Stimulated activated CD4-positive, alpha-beta T cell treated with anti-CD3 and anti-CD28 coated beads, Interleukin-1b, Interleukin-23, amount 100 ng/mL, for 1 hour (primary cell): ENCODE measurements around the gene TSPAN3.

Experiments
- DNase-seq, 2 donors: peaks; one replicate each; pipeline ENCODE4 v3.0.0-alpha.2; 2020; ENCODE audit warnings: low read depth in 2 of 2

Gene TSPAN3

GRCh38 chr15:77009646-77010311 lies 61.1 kb downstream of the TSPAN3 start:
- no peak for DNase-seq

- DNase-seq, result no peak
These were observed 61.7 kb downstream of the TSPAN3 start for GRCh38 chr15:77009176-77009575.

GRCh38 chr15:77004189-77004588 lies 66.7 kb downstream of the TSPAN3 start:
- DNase-seq, result no peak

GRCh38 chr15:77002954-77003912 lies 67.7 kb downstream of the TSPAN3 start:
- DNase-seq, result peak in 1 of 2 donors; percentile 36

GRCh38 chr15:77002436-77002835 lies 68.5 kb downstream of the TSPAN3 start:
- no peak for DNase-seq

GRCh38 chr15:77001966-77002365 lies 68.9 kb downstream of the TSPAN3 start:
- no peak for DNase-seq

- no peak for DNase-seq
These were observed 69.6 kb downstream of the TSPAN3 start for GRCh38 chr15:77001351-77001750.

DNA sequence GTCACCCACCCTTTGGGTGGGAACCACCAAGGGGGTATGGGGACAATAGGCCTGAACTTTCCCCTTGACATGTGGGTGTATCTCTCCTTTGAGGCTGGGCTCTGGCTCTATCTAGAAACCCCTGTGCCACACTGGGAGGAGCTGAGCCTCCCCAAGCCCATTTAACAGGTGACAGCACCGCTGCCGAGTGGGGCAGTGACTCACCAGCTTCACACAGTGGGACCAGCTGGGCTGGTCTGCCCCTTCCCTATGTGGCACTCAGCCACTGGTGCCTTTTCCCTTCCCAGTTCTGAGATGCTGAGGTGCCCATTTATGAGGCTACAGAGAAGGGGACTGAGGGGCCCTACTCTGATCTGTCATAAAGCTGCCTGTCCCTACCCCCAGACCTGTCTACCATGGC lies 70.9 kb downstream of the TSPAN3 start:
- no peak for DNase-seq

DNA sequence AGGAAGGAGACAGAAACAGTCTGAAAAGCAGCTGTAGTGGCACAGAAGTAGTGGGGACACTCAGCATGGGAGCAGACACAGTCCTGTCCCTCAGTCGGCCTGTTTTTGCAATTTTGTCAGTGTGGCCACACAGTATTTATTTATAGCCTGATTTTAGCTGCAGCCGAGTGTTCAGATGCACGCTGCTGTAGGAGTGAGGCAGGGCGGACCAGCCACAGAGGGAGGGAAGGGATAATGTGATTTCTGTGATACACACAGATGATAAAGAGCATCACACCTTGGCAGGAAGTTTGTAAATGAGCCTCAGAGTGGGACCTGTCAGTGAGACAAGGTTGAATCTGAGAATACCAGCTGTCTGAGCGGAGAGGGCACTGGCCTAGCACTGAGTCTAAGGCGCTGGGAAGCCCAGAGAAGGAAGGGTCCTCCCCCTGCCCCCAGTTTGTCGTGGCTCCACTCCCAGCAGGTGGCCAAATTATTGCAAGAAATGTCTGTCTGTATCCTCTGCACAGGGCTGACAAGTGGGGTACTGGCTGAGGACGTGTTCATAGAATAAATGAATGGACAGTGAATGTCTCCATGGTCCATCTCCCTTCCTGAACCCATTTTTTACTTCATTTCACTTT lies 72.1 kb downstream of the TSPAN3 start:
- DNase-seq, result no peak

GRCh38 chr15:76996526-76997401 lies 74.1 kb downstream of the TSPAN3 start:
- peak in 1 of 2 donors; percentile 39 for DNase-seq

DNA sequence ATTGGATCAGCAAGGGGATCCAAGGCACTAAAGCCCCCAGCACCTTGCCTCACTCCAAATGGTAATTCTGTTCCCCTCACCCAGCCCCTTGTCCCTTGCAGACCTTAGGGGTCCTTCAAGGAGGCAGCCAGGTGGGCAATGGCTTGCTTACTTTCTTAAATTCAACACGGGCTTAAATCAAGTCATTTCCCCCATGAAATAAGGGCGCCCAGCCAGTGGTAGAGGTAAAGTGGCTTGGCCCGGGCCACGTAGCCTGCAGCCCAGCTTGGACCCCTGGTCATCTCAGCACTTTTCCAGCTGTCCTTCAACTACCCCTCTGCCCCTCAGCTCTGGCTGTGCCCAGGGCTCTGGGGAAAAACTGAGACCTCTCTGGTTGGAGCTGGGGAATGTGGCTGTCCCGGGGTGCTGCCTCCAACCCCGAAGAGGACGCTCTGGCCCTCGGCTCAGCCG lies 74.8 kb downstream of the TSPAN3 start:
- no peak for DNase-seq

- peak; percentile 22 to 39 for DNase-seq
These were observed 75.7 kb downstream of the TSPAN3 start, which contains the start of gene PSTPIP1 for GRCh38 chr15:76994971-76995945. Gene PSTPIP1 (plus strand): TSS chr15:76995126. CDS start chr15:76995574, 448 bp downstream.

DNA sequence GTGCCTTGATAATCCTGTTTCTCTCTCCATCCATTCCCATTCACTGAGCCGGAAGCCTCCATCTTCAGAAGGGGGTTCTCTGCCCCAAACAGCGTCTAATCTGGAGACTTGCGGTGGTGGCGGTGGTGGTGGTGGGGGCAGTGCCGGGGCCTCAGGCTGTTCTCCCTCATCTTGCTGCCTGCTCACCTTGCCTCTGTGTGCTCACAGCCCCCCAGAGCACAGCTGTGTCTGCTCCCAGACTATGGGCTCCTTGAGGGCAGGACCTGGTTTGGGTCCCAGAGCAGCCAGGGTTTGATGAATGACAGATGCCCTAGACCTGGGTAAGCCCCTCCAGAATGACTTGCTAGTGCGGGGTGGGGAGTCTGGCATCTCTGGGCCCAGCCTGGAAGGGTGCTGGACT lies 76.4 kb downstream of the TSPAN3 start:
- DNase-seq, result no peak

DNA sequence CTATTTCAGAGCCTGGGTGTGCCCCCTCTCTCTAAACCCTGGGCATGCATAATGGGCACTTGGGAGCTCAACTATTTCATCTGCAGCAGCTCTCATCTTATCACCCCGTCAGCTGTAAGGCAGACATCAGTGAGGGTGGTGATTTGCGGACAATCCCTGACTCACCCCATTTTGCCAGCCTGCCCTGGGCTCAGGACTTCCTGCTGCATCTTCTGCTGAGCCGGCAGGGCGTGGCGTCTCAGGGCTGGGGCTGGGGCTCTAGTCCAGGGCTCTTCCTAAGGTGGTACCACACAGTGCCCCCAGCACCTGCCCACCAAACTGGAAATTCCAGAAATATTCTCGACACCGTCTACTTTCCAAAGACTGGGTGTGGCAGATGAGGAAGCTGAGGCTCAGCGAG lies 76.9 kb downstream of the TSPAN3 start:
- peak in 1 of 2 donors; percentile 25 for DNase-seq

DNA sequence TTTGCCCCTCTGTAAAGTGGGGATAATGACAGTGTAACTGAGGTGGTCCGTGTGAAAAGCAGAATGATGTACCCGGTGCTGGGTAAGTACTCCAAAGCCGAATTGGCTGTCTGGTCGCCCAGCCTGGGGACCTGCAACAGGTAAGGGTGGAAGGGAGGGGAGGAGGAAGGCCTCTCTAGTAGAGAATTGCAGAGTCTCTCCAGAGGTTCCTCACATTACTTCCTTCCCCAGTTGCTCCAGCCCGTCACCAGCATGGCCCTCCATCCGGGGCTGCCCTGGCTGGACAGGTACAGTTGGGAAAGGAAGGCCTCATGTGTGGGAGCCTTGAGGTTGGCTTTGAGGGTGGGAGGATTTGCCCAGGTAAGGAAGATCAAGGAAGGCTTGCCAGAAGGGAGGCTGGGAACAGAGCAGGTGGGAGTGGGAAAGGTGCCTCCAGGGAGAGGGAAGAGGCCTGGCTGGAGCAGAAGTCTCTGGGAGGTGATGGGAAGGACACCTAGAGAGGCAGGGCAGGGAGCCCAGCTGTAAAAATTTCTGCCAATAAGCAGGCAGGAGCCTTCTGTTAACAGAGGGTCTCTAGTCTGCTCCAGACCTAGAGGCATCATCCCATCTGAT lies 77.7 kb downstream of the TSPAN3 start:
- DNase-seq, result no peak

- DNase-seq, result no peak
These were observed 78.9 kb downstream of the TSPAN3 start for GRCh38 chr15:76991741-76992645.
